Measurements from ENCODE around the gene NR3C2.

The NR3C2 gene

GRCh38 chr4:148346657-148347056, 95.6 kb downstream of the NR3C2 start:
- H3K4me3 ChIP-seq (replicated peaks in 1 of 2; ENCODE audit: low read depth in 2 of 2, low read length in 2 of 2): no peak overlapping the region
- no peak for DNase-seq (ENCODE audit: low read depth in 2 of 2)
- TF ChIP-seq, protein P1, sequence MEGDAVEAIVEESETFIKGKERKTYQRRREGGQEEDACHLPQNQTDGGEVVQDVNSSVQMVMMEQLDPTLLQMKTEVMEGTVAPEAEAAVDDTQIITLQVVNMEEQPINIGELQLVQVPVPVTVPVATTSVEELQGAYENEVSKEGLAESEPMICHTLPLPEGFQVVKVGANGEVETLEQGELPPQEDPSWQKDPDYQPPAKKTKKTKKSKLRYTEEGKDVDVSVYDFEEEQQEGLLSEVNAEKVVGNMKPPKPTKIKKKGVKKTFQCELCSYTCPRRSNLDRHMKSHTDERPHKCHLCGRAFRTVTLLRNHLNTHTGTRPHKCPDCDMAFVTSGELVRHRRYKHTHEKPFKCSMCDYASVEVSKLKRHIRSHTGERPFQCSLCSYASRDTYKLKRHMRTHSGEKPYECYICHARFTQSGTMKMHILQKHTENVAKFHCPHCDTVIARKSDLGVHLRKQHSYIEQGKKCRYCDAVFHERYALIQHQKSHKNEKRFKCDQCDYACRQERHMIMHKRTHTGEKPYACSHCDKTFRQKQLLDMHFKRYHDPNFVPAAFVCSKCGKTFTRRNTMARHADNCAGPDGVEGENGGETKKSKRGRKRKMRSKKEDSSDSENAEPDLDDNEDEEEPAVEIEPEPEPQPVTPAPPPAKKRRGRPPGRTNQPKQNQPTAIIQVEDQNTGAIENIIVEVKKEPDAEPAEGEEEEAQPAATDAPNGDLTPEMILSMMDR (IDR thresholded peaks at IDR 0.05; ENCODE audit: low read depth, low read length): no peak

DNA sequence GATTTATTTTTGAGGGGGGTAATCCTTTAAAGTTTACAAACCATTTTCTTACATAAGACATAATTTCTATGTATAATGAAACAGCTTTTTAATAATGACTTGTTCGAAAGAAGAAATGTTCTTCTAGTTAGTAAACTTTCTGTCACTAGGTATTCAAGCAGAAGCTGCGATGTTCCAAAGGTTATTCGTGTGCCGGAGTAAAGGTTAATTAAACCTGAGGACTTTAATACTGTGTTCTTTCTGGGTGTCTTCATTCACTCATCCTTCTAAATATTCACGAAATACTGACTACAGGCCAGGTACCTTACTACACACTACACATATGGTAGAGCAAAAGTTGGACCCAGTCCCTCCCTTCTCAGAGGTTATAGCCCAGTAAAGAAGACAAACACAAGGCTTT, 96.7 kb downstream of the NR3C2 start:
- TF ChIP-seq, protein P1 (IDR thresholded peaks at IDR 0.05; ENCODE audit: low read depth, low read length): no peak
- no peak overlapping the region for H3K4me3 ChIP-seq (replicated peaks in 1 of 2; ENCODE audit: low read depth in 2 of 2, low read length in 2 of 2)
- no peak for DNase-seq (ENCODE audit: low read depth in 2 of 2)

GRCh38 chr4:148344941-148345340, 97.3 kb downstream of the NR3C2 start:
- no peak for DNase-seq (ENCODE audit: low read depth in 2 of 2)
- TF ChIP-seq, protein P1 (IDR thresholded peaks at IDR 0.05; ENCODE audit: low read depth, low read length): no peak
- no peak overlapping the region for H3K4me3 ChIP-seq (replicated peaks in 1 of 2; ENCODE audit: low read depth in 2 of 2, low read length in 2 of 2)

GRCh38 chr4:148344352-148344751, 97.9 kb downstream of the NR3C2 start:
- no peak for DNase-seq (ENCODE audit: low read depth in 2 of 2)
- TF ChIP-seq, protein P1 (IDR thresholded peaks at IDR 0.05; ENCODE audit: low read depth, low read length): no peak
- H3K4me3 ChIP-seq (replicated peaks in 1 of 2; ENCODE audit: low read depth in 2 of 2, low read length in 2 of 2): no peak overlapping the region

GRCh38 chr4:148341980-148342800, 100.0 kb downstream of the NR3C2 start:
- DNase-seq (ENCODE audit: low read depth in 2 of 2): no peak
- no peak overlapping the region for H3K4me3 ChIP-seq (replicated peaks in 1 of 2; ENCODE audit: low read depth in 2 of 2, low read length in 2 of 2)
- TF ChIP-seq, protein P1 (IDR thresholded peaks at IDR 0.05; ENCODE audit: low read depth, low read length): no peak

DNA sequence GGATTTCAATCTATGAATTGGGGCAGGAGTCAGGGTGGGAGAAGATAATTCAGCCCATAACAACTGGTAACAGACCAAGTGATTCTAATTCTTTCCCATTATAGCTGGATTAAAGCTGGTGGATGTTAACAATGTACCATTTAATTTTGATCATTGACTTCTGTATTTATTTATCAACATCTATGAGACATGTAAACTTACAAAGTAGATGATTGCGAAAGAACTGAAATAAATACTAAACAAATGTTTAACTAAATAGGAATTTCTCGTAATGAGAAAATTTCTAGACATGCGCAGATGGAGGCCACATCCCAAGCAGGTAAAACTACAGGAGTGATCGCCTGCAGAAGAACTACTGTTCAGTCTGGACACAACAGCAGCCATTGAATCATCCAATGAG, 107.1 kb downstream of the NR3C2 start:
- TF ChIP-seq, protein P1 (IDR thresholded peaks at IDR 0.05; ENCODE audit: low read depth, low read length): no peak

More for the DNA sequence above, 107.1 kb downstream of the NR3C2 start:
- DNase-seq (ENCODE audit: low read depth in 2 of 2): no peak
- no peak overlapping the region for H3K4me3 ChIP-seq (replicated peaks in 1 of 2; ENCODE audit: low read depth in 2 of 2, low read length in 2 of 2)
